NCI-H1048 (cell line): ENCODE data around the gene ADGRL3.
A peak's percentile ranks its signal among the peaks of the same experiment; 100 is the strongest.
"Not testable (repeated sequence)": the region's sequence is repeated elsewhere in the genome, so short reads cannot be mapped to it uniquely, and the experiment has no call there.

Experiments used
- DNase-seq: peaks from one replicate; lab custom pipeline; 2025; lab: John Stamatoyannopoulos, UW

Gene ADGRL3

DNA sequence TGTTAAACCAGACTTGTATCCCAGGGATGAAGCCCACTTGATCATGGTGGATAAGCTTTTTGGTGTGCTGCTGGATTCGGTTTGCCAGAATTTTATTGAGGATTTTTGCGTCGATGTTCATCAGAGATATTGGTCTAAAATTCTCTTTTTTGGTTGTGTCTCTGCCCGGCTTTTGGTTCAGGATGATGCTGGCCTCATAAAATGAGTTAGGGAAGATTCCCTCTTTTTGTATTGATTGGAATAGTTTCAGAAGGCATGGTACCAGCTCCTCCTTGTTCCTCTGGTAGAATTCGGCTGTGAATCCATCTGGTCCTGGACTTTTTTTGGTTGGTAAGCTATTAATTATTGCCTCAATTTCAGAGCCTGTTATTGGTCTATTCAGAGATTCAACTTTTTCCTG, 556.8 kb downstream of the ADGRL3 start:
- DNase-seq = not testable (repeated sequence)

DNA sequence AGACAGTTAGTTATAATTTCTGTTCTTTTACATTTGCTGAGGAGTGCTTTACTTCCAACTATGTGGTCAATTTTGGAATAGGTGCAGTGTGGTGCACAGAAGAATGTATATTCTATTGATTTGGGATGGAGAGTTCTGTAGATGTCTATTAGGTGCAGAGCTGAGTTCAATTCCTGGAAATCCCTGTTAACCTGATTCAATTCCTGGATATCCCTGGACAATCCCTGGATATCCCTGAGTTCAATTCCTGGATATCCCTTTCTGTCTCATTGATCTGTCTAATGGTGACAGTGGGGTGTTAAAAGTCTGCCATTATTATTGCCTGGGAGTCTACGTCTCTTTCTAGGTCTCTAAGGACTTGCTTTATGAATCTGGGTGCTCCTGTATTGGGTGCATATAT, 557.9 kb downstream of the ADGRL3 start:
- DNase-seq = not testable (repeated sequence)

DNA sequence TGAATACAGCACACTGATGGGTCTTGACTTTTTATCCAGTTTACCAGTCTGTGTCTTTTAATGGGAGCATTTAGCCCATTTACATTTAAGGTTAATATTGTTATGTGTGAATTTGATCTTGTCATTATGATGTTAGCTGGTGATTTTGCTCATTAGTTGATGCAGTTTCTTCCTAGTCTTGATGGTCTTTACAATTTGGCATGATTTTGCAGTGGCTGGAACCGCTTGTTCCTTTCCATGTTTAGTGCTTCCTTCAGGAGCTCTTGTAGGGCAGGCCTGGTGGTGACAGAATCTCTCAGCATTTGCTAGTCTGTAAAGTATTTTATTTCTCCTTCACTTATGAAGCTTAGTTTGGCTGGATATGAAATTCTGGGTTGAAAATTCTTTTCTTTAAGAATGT, 558.5 kb downstream of the ADGRL3 start:
- not testable (repeated sequence) for DNase-seq

DNA sequence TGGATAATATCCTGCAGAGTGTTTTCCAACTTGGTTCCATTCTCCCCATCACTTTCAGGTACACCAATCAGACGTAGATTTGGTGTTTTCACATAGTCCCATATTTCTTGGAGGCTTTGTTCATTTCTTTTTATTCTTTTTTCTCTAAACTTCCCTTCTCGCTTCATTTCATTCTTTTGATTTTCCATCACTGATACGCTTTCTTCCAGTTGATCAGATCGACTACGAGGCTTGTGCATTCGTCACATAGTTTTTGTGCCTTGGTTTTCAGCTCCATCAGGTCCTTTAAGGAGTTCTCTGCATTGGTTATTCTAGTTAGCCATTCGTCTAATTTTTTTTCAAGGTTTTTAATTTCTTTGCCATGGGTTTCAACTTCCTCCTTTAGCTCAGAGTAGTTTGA, 559.1 kb downstream of the ADGRL3 start:
- not testable (repeated sequence) for DNase-seq

DNA sequence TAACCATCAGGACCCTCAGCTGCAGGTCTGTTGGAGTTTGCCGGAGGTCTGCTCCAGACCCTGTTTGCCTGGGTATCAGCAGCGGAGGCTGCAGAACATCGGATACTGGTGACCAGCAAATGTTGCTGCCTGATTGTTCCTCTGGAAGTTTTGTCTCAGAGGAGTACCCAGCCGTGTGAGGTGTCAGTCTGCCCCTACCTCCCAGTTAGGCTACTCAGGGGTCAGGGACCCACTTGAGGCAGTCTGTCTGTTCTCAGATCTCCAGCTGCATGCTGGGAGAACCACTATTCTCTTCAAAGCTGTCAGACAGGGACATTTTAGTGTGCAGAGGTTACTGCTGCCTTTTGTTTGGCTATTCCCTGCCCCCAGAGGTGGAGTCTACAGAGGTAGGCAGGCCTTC, 559.8 kb downstream of the ADGRL3 start:
- not testable (repeated sequence) for DNase-seq

DNA sequence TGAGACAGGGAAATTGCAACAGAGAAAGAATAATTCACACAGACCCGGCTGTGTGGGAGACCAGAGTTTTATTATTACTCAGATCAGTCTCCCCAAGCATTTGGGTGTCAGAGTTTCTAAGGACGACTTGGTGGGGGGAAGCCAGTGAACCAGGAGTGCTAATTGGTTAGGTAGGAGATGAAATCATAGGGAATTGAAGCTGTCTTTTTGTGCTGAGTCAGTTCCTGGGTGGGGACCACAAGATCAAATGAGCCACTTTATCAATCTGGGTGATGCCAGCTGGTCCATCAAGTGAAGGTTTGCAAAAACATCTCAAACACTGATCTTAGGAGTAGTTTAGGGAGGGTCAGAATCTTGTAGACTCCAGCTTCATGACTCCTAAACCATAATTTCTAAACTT, 560.7 kb downstream of the ADGRL3 start:
- no peak for DNase-seq

DNA sequence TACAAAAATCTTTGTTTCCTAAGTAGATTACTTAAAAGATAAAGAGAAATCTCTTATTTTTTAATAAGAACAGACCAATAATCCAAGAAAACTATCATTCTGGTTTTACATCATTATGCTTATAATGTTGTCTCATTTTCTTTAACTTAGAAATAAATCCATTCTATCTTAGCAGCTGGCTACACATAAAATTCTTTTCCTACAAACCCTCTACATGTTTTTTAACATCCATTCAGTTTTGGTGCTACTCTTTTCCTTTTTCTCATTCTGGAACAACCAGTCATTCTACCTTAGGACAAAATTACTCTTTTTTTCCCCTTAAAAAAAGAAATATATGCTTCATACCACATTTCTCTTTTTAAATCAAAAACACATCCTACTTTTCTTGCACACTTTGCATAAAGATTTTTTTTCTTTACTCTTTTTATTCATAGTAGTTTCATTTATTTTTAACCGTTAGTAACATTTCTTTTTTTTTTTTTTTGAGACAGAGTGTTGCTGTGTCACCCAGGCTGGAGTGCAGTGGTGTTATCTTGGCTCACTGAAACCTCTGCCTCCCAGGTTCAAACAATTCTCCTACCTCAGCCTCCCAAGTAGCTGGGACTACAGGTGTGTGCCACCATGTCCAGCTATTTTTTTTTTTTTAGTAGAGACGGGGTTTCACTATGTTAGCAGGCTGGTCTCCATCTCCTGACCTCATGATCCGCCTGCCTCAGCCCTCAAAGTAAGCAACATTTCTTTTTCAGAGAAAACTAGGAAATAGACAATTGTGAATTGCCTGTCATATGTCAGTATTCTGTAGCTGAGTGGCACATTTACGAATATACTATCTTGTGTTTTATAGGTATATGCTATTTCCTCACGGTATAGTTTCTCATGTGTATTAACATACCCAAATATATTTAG, 562.8 kb downstream of the ADGRL3 start:
- no peak for DNase-seq

DNA sequence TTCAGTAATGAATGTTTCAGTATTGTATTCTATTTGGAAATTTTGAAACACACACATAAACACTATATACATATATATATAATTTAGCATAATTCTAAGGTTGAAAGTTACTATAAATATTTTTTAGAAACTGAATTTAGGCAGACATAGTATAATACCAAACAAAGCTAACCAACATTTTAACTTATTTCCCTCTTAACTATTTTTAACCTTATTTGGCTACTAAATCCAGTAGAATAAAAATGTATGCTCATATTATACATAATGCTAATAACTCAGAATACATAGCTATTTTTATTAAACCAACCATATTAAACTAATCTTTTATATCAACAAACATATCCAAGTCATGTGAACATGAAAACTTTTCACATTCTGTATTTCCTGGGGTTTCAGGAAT, 563.6 kb downstream of the ADGRL3 start:
- no peak for DNase-seq

DNA sequence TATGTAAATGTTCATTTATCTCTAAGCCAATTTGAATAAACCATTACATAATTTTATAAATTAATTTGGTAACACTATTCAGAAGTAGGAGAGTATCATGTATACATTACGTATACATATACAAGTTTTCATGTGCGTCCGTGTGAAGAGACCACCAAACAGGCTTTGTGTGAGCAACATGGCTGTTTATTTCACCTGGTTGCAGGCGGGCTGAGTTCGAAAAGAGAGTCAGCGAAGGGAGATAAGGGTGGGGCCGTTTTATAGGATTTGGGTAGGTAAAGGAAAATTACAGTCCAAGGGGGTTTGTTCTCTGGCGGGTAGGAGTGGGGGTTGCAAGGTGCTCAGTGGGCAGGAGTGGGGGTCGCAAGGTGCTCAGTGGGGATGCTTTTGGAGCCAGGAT, 564.0 kb downstream of the ADGRL3 start:
- DNase-seq = not testable (repeated sequence)

DNA sequence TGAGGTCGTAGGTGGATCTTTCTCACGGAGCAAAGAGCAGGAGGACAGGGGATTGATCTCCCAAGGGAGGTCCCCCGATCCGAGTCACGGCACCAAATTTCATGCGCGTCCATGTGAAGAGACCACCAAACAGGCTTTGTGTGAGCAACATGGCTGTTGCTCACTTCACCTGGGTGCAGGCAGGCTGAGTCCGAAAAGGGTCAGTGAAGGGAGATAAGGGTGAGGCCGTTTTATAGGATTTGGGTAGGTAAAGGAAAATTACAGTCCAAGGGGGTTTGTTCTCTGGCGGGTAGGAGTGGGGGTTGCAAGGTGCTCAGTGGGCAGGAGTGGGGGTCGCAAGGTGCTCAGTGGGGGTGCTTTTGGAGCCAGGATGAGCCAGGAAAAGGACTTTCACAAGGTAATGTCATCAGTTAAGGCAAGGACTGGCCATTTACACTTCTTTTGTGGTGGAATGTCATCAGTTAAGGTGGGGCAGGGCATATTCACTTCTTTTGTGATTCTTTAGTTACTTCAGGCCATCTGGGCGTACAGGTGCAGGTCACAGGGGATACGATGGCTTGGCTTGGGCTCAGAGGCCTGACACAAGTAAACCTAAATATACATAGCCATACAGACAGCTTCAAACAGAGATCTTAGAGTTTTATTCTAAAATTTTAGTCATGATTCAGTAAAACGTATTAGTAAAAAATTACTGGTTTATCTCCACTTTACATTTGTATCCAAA, 569.5 kb downstream of the ADGRL3 start:
- DNase-seq = not testable (repeated sequence)

DNA sequence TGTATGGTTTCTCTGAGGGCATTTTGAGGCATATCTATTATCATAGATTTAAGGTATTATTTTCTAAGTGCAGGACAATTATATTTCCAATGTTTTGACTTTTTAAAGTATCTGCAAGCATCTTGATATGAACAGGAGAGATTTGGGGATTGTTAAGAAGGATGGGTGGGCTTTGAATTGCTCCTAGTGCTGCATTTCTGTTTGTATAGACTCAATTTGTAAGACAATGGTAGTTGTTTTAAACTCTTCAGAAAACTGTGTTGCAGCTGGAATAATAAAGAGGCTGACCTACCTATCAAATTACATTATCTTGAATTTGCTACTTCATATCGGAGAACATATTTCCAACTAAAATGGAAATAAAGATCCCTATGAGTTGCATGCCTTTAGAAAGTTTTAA, 570.3 kb downstream of the ADGRL3 start:
- DNase-seq = no peak

DNA sequence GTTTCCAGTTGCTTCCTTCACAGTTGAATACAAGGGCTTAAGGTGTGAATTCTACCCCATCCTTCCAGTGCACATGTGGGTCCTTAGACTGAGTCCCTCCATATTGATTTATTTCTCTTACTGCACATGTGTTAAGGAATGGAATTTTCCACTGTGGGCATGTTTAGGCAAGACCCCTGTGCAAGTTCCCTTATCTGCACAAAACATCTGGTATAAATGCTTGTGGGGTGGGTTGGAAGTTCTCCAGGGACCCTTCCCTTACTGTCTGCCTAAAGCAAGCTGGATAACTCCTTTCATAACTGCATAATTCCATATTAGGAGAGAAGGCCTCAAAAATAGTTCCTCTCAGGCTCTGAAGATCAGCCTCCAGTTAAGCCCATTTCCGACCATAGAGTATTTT, 570.9 kb downstream of the ADGRL3 start:
- no peak for DNase-seq

DNA sequence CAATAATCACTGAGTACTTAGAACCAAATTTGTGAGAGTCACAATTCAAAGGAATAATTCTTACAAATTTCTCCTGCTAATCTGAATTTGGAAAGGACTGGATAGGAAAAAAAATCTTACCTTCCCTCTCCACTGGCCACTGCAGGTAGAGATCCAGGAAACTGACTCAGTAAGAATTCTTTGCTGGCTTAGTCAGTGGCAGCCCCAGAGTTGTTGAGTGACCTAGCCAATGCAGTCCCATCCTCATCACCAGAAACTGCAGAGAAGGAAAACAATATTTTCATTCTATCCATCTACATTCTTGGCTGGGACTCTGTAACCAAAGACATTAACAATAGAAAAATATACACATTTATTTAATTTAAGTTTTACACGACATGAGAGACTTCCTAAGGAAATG, 572.0 kb downstream of the ADGRL3 start:
- no peak for DNase-seq

DNA sequence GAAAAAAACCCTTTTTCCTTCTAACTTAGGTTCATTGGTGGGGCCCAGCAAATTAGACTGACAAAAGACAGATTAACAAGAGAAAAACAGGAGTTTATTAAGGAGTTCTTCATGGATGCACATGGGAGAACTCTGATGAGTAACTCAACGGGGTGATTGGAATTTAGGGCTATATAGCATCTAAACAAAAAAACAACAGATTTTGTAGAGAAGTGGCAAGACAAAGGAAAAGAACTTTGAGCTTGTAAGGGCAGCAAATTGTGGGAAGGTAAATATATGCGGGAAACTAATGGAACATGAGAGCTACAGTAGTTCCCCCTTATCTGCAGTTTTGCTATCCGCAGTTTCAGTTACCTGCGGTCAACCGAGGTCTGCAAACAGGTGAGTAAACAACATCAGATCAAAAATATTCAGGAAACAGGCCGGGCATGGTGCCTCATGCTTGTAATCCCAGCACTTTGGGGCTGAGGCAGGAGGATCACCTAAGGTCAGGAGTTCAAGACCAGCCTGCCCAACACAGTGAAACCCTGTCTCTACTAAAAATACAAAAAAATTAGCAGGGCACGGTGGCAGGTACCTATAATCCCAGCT, 573.6 kb downstream of the ADGRL3 start:
- no peak for DNase-seq

DNA sequence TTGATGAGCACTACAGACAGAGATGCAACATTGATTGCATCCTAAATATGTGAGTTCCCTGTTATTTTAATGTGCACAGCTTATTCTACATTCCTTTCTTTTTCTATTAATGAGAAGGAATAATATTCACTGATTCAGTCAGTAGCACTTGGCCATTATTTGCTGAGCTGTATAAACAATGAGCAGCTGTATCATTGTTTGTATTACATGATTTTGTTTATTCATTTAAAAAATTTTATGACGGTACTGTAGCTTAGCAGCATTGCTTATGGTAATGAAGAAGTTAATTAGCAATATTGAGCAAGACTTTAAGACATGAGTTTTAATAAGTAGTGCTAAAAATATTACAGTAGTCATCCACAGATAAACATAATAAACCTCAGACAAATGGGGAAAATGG, 582.0 kb downstream of the ADGRL3 start:
- no peak for DNase-seq

DNA sequence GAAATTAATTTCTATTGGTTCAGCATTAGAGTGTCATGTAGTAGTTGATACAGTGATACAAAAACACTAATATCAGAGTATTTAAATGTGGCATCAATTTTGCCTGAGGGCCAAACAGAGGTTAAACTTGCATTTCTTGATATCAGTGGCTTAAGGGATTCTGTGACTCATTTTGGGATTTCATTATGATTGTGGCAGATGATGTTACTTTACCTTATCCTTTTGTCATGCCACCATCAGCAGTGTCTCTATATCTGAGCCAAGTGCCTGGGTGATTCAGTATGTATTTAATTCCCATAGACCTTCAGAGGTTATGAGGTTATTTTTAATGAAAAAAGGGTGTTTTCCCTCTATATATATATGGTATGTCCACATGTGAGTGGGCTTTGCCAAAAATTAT, 582.9 kb downstream of the ADGRL3 start:
- DNase-seq = no peak

DNA sequence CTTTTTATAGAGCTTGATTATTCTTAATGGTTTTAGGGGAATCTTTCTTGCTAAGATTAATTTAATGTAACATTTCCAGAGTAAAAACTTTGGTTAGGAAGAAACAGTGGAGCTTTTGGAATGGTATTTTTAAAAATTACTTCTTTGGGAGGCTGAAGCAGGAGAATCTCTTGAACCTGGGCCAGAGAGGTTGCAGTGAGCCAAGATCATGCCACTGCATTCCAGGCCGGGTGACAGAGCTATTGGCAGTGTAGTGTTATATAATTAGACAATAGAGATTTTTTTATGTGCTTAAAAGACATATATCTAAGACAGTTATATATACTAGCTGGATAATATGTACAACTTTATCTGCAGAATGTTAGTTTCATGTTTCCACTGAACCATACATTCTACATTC, 585.6 kb downstream of the ADGRL3 start:
- no peak for DNase-seq

DNA sequence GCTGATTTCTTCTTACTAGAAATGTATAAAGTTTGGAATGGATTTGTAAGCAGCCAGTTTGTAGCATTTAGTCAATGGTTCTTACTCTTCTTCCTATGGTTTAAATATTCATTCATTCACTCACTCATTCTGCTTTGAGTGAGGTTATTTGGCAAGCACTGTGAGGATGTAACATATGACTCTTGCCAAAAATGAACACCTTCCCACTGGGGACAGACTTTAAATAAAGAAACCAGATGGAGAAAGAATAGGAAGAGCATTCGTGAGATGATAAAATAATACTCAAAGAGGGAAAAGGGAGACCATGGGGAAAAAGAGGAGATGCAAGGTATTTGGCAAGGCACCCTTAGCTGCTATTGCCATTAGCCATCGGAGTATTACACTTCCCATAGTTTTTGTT, 586.1 kb downstream of the ADGRL3 start:
- no peak for DNase-seq

DNA sequence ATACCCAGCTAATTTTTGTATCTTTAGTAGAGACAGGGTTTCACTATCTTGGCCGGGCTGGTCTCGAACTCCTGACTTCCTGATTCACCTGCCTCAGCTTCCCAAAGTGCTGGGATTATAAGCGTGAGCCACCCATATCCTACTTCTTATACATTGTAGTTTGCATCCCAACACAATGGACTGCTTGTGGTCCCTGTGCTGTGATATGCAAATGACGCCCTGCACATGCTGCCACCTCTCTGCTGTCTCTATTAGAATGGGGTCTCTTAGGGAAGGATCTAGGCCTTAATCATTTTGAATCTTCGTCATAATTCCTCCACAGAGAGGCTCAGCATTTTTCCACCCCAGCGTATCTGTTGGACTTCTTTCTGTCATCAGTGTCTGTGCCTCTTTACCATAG, 595.9 kb downstream of the ADGRL3 start:
- peak; percentile 8 for DNase-seq

DNA sequence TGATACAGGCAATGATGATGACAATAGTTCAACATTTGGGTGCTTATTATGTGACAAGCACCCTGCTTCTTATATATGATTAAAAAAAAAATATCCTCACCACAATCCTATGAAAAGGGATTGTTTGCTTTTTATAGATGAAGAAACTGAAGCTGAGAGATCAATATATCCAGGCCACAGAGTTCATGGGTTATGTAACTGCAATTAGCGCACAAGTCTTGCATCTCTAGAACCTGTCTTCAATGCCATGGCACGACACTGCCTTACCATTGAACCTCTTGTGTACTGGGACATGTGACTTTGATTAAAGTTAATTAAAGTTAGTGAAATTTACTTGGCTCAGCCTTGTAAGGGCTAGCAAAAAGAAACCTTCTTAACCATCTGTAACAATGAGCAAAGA, 599.7 kb downstream of the ADGRL3 start:
- DNase-seq = no peak

DNA sequence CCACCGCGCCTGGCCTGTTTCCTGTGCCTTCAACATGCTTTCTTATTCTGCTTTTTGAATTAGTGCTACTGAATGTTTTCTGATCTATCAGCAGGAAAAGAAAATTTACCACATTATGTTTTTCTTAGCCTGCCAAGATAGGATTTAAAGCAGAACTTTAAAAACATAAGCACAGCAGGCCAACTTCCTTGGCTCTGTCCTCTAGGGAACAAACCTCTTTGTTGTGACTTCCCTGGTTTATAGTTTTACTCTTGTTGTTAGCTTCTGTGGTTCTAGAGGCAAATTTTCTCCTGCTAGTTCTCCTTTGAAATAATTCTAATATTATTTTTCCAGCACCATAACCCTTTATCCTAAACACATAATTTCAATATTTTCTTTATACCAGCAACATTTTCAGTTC, 605.1 kb downstream of the ADGRL3 start:
- DNase-seq = no peak

DNA sequence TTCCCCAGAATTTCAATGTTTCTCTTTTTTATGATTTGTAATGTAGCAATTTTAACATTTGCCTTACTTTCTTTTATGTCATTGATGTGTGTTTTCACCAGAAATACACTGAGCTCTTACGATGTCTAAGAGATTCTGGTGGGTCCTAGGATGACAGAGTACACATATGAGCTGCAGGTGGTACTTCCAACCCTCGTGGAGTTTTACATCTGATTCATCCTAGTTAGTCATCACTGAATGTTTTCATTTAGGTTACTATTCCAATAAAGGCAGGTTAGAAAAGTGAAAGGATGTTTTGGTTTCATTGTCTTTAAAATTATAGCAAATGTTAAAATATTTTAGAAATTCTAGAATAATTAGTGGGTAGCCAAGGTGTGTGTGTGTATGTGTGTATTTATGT, 605.9 kb downstream of the ADGRL3 start:
- no peak for DNase-seq

DNA sequence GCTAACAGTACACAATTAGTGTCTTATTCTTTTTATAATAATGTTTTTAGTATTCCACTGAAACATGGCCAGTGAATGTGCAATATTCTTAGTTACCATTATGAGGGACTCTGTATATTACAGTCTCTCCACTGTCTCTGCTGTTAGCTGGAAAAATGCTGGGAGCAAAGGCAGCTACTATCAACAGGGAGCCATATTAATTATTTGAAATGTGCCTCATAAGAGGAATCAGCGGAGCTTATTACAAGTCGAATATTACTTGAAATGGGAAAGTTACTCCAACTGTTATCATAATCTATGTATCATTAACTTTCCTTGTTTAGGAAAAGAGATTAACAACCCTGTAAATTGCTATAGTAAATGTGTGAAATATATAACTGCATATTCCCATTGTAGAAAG, 612.0 kb downstream of the ADGRL3 start:
- no peak for DNase-seq
